ENCODE results near the gene CDH18. TPM values are rescaled to one million over a fixed set of nuclear protein-coding genes. Genes with fewer than 3 reads are reported as not detected.

Gene CDH18
- total RNA-seq, 1 donor from 2014 or later, result not detected

GRCh38 chr5:19745247-19745646 lies 242.8 kb downstream of the CDH18 start:
- intact Hi-C loops (cut with micrococcal nuclease), result no loop called here

- intact Hi-C loops (cut with micrococcal nuclease), result no loop called here
Observed at GRCh38 chr5:19739671-19740070, 248.3 kb downstream of the CDH18 start.

- intact Hi-C loops (cut with micrococcal nuclease), result no loop called here
Observed at GRCh38 chr5:19734776-19735175, 253.2 kb downstream of the CDH18 start.

GRCh38 chr5:19733612-19734495 lies 254.1 kb downstream of the CDH18 start:
- intact Hi-C loops (cut with micrococcal nuclease), result no loop called here

GRCh38 chr5:19728571-19728970 lies 259.4 kb downstream of the CDH18 start:
- intact Hi-C loops (cut with micrococcal nuclease), result no loop called here

GRCh38 chr5:19719109-19719508 lies 268.9 kb downstream of the CDH18 start:
- intact Hi-C loops (cut with micrococcal nuclease), result no loop called here

- intact Hi-C loops (cut with micrococcal nuclease), result no loop called here
Observed at GRCh38 chr5:19713740-19714139, 274.3 kb downstream of the CDH18 start.

- intact Hi-C loops (cut with micrococcal nuclease), result no loop called here
Observed at GRCh38 chr5:19709403-19709802, 278.6 kb downstream of the CDH18 start.

GRCh38 chr5:19706776-19707175 lies 281.2 kb downstream of the CDH18 start:
- intact Hi-C loops (cut with micrococcal nuclease), result no loop called here

GRCh38 chr5:19701731-19702130 lies 286.3 kb downstream of the CDH18 start:
- intact Hi-C loops (cut with micrococcal nuclease), result no loop called here

GRCh38 chr5:19694949-19695611 lies 292.9 kb downstream of the CDH18 start:
- intact Hi-C loops (cut with micrococcal nuclease), result no loop called here

- intact Hi-C loops (cut with micrococcal nuclease), result no loop called here
Observed at GRCh38 chr5:19690978-19691377, 297.0 kb downstream of the CDH18 start.

GRCh38 chr5:19685473-19685872 lies 302.5 kb downstream of the CDH18 start:
- intact Hi-C loops (cut with micrococcal nuclease), result no loop called here

- intact Hi-C loops (cut with micrococcal nuclease), result no loop called here
Observed at GRCh38 chr5:19676895-19677294, 311.1 kb downstream of the CDH18 start.

GRCh38 chr5:19660679-19661078 lies 327.3 kb downstream of the CDH18 start:
- intact Hi-C loops (cut with micrococcal nuclease), result no loop called here

GRCh38 chr5:19655627-19656026 lies 332.4 kb downstream of the CDH18 start:
- intact Hi-C loops (cut with micrococcal nuclease), result no loop called here

GRCh38 chr5:19638461-19638860 lies 349.5 kb downstream of the CDH18 start:
- intact Hi-C loops (cut with micrococcal nuclease), result no loop called here

GRCh38 chr5:19630876-19631275 lies 357.1 kb downstream of the CDH18 start:
- intact Hi-C loops (cut with micrococcal nuclease), result no loop called here

- intact Hi-C loops (cut with micrococcal nuclease), result no loop called here
Observed at GRCh38 chr5:19626211-19626610, 361.8 kb downstream of the CDH18 start.

GRCh38 chr5:19625562-19625961 lies 362.4 kb downstream of the CDH18 start:
- intact Hi-C loops (cut with micrococcal nuclease), result no loop called here

- intact Hi-C loops (cut with micrococcal nuclease), result no loop called here
Observed at GRCh38 chr5:19619571-19619970, 368.4 kb downstream of the CDH18 start.

GRCh38 chr5:19616701-19617215 lies 371.2 kb downstream of the CDH18 start:
- intact Hi-C loops (cut with micrococcal nuclease), result no loop called here
